CD14-positive monocyte (primary cell): ENCODE measurements around the gene APOL4. TPM values are rescaled to one million over a fixed set of nuclear protein-coding genes. Genes with fewer than 3 reads are reported as not detected.
A peak's percentile ranks its signal among the peaks of the same experiment; 100 is the strongest.

ENCODE experiments used
- DNase-seq, 3 donors: peaks; one replicate each; pipeline ENCODE4 v3.0.0-alpha.2; 2011 to 2022
- H2AFZ ChIP-seq: 2 replicates; pipeline ENCODE4 v1.6.0; 2012; ENCODE audit warnings: mild to moderate bottlenecking, low read depth, low read length, inconsistent platforms; ENCODE audit not compliant: insufficient read depth, poor library complexity, severe bottlenecking
- H3K27ac ChIP-seq, 2 donors: 1 replicate in 1 of 2; 2 replicates in 1 of 2; pipeline ENCODE4 v1.5.1; 2012 to 2013; ENCODE audit warnings: low read length in 2 of 2, control low read depth in 1 of 2, inconsistent platforms in 1 of 2, low read depth in 1 of 2, mild to moderate bottlenecking in 1 of 2
- H3K27me3 ChIP-seq, 2 donors: one replicate each; pipeline versions ENCODE4 v1.6.0 to v1.6.1; 2011 to 2013; ENCODE audit warnings: low read length in 2 of 2; ENCODE audit not compliant: control insufficient read depth in 2 of 2, insufficient read depth in 2 of 2
- H3K36me3 ChIP-seq, 2 donors: replicated peaks in 1 of 2; 1 replicate in 1 of 2; 2 replicates in 1 of 2; pipeline versions ENCODE4 v1.5.1 to v1.6.1; 2012 to 2013; ENCODE audit warnings: low read length in 2 of 2, control low read depth in 1 of 2, inconsistent platforms in 1 of 2, mild to moderate bottlenecking in 1 of 2; ENCODE audit not compliant: insufficient read depth in 2 of 2, control insufficient read depth in 1 of 2
- H3K4me1 ChIP-seq, 2 donors: 1 replicate in 1 of 2; 2 replicates in 1 of 2; pipeline versions ENCODE4 v1.5.1 to v1.6.1; 2012 to 2013; ENCODE audit warnings: low read length in 2 of 2, control low read depth in 1 of 2, inconsistent platforms in 1 of 2, mild to moderate bottlenecking in 1 of 2, moderate library complexity in 1 of 2; ENCODE audit not compliant: insufficient read depth in 2 of 2, control insufficient read depth in 1 of 2
- H3K4me2 ChIP-seq: replicated peaks from 2 replicates; pipeline ENCODE3; 2012; ENCODE audit warnings: low read length, moderate library complexity, mild to moderate bottlenecking; ENCODE audit not compliant: poor library complexity, severe bottlenecking; ENCODE audit errors: extremely low read depth
- H3K4me3 ChIP-seq, 3 experiments: fragments of 200-600 bp in 1 of 3; sonication (generic) in 1 of 3; replicated peaks in 1 of 3; 1 replicate in 2 of 3; 2 replicates in 1 of 3; pipeline ENCODE4 v1.5.1; 2011 to 2013; ENCODE audit warnings: low read length in 3 of 3, mild to moderate bottlenecking in 3 of 3, control low read depth in 2 of 3, low read depth in 2 of 3, inconsistent platforms in 1 of 3, moderate library complexity in 1 of 3
- H3K79me2 ChIP-seq: 2 replicates; pipeline ENCODE4 v1.6.0; 2012; ENCODE audit warnings: mild to moderate bottlenecking, control low read depth, inconsistent platforms, low read length, moderate library complexity; ENCODE audit not compliant: insufficient read depth
- H3K9ac ChIP-seq: 2 replicates; pipeline ENCODE4 v1.6.0; 2017; ENCODE audit warnings: low read length, mild to moderate bottlenecking; ENCODE audit not compliant: insufficient read depth, poor library complexity, severe bottlenecking
- H3K9me3 ChIP-seq, 2 donors: replicated peaks in 1 of 2; 1 replicate in 1 of 2; 2 replicates in 1 of 2; pipeline versions ENCODE4 v1.5.1 to v1.6.1; 2012 to 2013; ENCODE audit warnings: low read length in 2 of 2, control low read depth in 1 of 2; ENCODE audit not compliant: control insufficient read depth in 1 of 2, insufficient read depth in 1 of 2
- H4K20me1 ChIP-seq: 2 replicates; pipeline ENCODE4 v1.6.0; 2012; ENCODE audit warnings: mild to moderate bottlenecking, low read length, control low read depth, moderate library complexity; ENCODE audit not compliant: insufficient read depth
- H3K27ac Mint-ChIP-seq, 7 donors: one replicate each; pipeline ENCODE4 v1.8.0; 2020; ENCODE audit warnings: mild to moderate bottlenecking in 7 of 7, mixed read lengths in 7 of 7, moderate library complexity in 6 of 7, inconsistent platforms in 2 of 7
- H3K27me3 Mint-ChIP-seq, 3 donors: one replicate each; pipeline ENCODE4 v1.8.0; 2021 to 2022; ENCODE audit warnings: low read depth in 3 of 3, mild to moderate bottlenecking in 3 of 3, mixed read lengths in 3 of 3, moderate library complexity in 3 of 3, inconsistent platforms in 1 of 3
- H3K36me3 Mint-ChIP-seq, 2 donors: one replicate each; pipeline ENCODE4 v1.8.0; 2020; ENCODE audit warnings: mixed read lengths in 2 of 2, inconsistent platforms in 1 of 2, mild to moderate bottlenecking in 1 of 2
- H3K4me1 Mint-ChIP-seq: one replicate; pipeline ENCODE4 v1.8.0; 2020; ENCODE audit warnings: mild to moderate bottlenecking, mixed read lengths
- H3K4me3 Mint-ChIP-seq, 2 donors: one replicate each; pipeline ENCODE4 v1.8.0; 2020; ENCODE audit warnings: mild to moderate bottlenecking in 2 of 2, mixed read lengths in 2 of 2, moderate library complexity in 1 of 2
- H3K9me3 Mint-ChIP-seq, 7 donors: one replicate each; pipeline ENCODE4 v1.8.0; 2020 to 2022; ENCODE audit warnings: mixed read lengths in 7 of 7, mild to moderate bottlenecking in 6 of 7, moderate library complexity in 6 of 7, inconsistent platforms in 2 of 7
- whole genome bisulfite sequencing: methylation state at CpG from one replicate; pipeline ENCODE4 v1.1.5; 2013; ENCODE audit warnings: missing lambda C conversion rate; ENCODE audit not compliant: insufficient coverage; 5-methylcytosine and 5-hydroxymethylcytosine counted together
- intact Hi-C, 2 donors: fragments of 100-400 bp; cut with micrococcal nuclease; formaldehyde crosslinking; loops; one replicate each; pipeline versions ENCODE4 v1.15.0 to v1.15.1; 2023
- polyA plus RNA-seq, 3 donors: library from polyadenylated mRNA; depleted of rRNA in 1 of 3; unstranded in 2 of 3; stranded (reverse) in 1 of 3; fragments of 300-500 nt in 2 of 3; fragments of >200 nt in 1 of 3; fragmentation: Illumina TruSeq in 2 of 3; gene quantifications; 1 replicate in 2 of 3; 2 replicates in 1 of 3; pipeline ENCODE4 v1.2.3, GENCODE V29; 2012 to 2021
- TF ChIP-seq, protein P1 (sequence below): fragments of 200-600 bp; IDR thresholded peaks from one replicate; pipeline ENCODE4 v1.8.0; 2022; ENCODE audit warnings: antibody characterized with exemption, mild to moderate bottlenecking

Gene APOL4
- polyA plus RNA-seq, 3 donors: 0.51 to 1.4 (median 0.71) TPM

DNA sequence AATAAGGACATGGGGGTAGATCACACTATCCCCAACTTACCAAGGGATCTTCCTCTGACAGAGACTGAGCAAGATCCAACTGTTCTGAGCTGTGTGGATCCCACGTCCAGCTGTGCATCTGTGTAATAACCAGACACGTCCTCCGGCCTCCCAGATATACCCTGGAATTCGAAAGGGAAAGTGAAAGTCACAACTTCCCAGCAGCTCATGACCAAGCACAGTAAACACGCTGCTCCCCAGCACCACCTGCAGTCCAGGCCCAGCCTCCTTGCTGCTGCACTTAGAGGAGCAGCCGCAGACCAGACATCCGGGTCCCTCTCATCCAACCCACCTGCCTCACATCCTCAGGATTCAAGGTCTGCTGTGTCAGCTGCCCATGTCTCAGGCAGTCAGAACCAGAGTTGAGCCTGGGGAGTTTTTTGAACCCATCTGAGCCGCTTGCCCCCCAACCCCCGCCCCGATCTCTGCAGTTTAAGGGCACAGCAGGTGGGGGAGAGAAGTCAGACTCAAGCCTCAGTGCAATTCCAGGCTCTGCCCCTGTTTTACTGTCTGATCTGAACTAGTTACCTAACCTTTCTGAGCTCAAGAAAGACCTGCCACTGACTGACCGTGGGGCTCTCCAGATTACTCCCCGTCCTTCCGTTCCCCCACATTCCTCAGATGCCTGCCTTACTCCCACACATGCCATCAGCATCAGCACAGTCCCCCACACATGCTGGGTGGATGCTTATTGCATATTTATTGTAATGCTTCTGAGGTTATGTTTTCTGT is 38.0 kb upstream of the APOL4 start, which contains the start of gene APOL2:
APOL2 (minus strand) TSS at position 127 of the 771 bp plus-strand sequence. CDS start 6,365 bp downstream, outside the sequence.
- H4K20me1 ChIP-seq: peaks cover 26% of the 10 kb centered on the region
- DNase-seq: peak; percentile 75 to 87 (median 83)
- peak within 1 kb of the TSS; percentile 95 to 98 for H3K4me3 Mint-ChIP-seq
- H3K9me3 ChIP-seq: no peaks in the 10 kb centered on the region
- peaks cover 8 to 24% of the 10 kb centered on the region in 2 donors for H3K36me3 ChIP-seq
- H3K79me2 ChIP-seq: peaks cover 40% of the 10 kb centered on the region
- H3K27me3 Mint-ChIP-seq: peaks cover 0 to 2% (median 0%) of the 10 kb centered on the region in 3 donors
- peak within 1 kb of the TSS; percentile 74 for H3K9ac ChIP-seq
- TF ChIP-seq, protein P1, sequence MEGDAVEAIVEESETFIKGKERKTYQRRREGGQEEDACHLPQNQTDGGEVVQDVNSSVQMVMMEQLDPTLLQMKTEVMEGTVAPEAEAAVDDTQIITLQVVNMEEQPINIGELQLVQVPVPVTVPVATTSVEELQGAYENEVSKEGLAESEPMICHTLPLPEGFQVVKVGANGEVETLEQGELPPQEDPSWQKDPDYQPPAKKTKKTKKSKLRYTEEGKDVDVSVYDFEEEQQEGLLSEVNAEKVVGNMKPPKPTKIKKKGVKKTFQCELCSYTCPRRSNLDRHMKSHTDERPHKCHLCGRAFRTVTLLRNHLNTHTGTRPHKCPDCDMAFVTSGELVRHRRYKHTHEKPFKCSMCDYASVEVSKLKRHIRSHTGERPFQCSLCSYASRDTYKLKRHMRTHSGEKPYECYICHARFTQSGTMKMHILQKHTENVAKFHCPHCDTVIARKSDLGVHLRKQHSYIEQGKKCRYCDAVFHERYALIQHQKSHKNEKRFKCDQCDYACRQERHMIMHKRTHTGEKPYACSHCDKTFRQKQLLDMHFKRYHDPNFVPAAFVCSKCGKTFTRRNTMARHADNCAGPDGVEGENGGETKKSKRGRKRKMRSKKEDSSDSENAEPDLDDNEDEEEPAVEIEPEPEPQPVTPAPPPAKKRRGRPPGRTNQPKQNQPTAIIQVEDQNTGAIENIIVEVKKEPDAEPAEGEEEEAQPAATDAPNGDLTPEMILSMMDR: peak; percentile 58
- 0% methylated on average over 7 of the region's 13 CpGs for WGBS
- no peaks in the 10 kb centered on the region for H3K27me3 ChIP-seq
- H3K4me1 Mint-ChIP-seq: peaks cover 44% of the 10 kb centered on the region
- H3K27ac ChIP-seq: peak within 1 kb of the TSS; percentile 71 to 93
- peaks cover 25 to 30% of the 10 kb centered on the region in 2 donors for H3K36me3 Mint-ChIP-seq
- peaks cover 20 to 36% of the 10 kb centered on the region in 2 donors for H3K4me1 ChIP-seq
- H3K27ac Mint-ChIP-seq: peak within 1 kb of the TSS; percentile 94 to 96 (median 95)
- intact Hi-C loops: no loop called here
- peak within 1 kb of the TSS; percentile 98 for H3K4me2 ChIP-seq
- H2AFZ ChIP-seq: peak within 1 kb of the TSS; percentile 87
- H3K4me3 ChIP-seq: peak within 1 kb of the TSS; percentile 64 to 99 (median 90)
- peaks cover 0 to 5% (median 4%) of the 10 kb centered on the region in 7 donors for H3K9me3 Mint-ChIP-seq

DNA sequence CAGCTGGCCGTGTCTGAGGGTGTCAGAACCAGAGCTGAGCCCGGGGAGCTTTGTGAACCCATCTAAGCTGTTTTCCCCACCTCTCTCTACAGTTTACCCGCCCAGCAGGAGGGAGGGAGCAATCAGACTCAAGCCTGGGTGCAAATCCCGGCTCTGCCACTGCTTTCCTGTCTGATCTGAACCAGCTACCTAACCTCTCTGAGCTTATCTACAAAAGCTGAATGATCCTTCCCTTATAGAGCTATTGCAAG is 37.5 kb upstream of the APOL4 start:
- TF ChIP-seq, protein P1: no peak
- no peaks in the 10 kb centered on the region for H3K27me3 ChIP-seq
- H2AFZ ChIP-seq: peak overlapping the region; percentile 87
- WGBS: no CpG with 5 or more reads among the region's 4 CpGs
- H3K4me1 ChIP-seq: peaks cover 20 to 36% of the 10 kb centered on the region in 2 donors
- Mint-ChIP-seq H3K27ac (peak overlapping the region; percentile 94 to 96 (median 95)), H3K27me3 (peaks cover 0 to 2% (median 0%) of the 10 kb centered on the region in 3 donors), H3K36me3 (peaks cover 30% of the 10 kb centered on the region in 2 donors), H3K4me1 (peaks cover 44% of the 10 kb centered on the region), H3K4me3 (peak overlapping the region; percentile 95 to 98), H3K9me3 (peaks cover 0 to 5% (median 4%) of the 10 kb centered on the region in 7 donors)
- H4K20me1 ChIP-seq: peaks cover 31% of the 10 kb centered on the region
- no peaks in the 10 kb centered on the region for H3K9me3 ChIP-seq
- intact Hi-C loops: no loop called here
- H3K27ac ChIP-seq: peak overlapping the region; percentile 71 to 93
- peaks cover 40% of the 10 kb centered on the region for H3K79me2 ChIP-seq
- peak overlapping the region; percentile 74 for H3K9ac ChIP-seq
- H3K4me2 ChIP-seq: peak overlapping the region; percentile 98
- H3K36me3 ChIP-seq: peaks cover 8 to 29% of the 10 kb centered on the region in 2 donors
- peak overlapping the region; percentile 64 to 99 (median 90) for H3K4me3 ChIP-seq
- no peak for DNase-seq
